Measurements from ENCODE around the gene WDR90. TPM values are rescaled to one million over a fixed set of nuclear protein-coding genes. Genes with fewer than 3 reads are reported as not detected.

WDR90 gene
- total RNA-seq, 1 experiment from 2014 or later: 57.8 TPM

GRCh38 chr16:626787-627453, 22.2 kb upstream of the WDR90 start:
- intact Hi-C loops (cut with micrococcal nuclease; ENCODE audit: unreplicated experiment): no loop called here
- H3K27me3 Mint-ChIP-seq (ENCODE audit: insufficient read depth, unreplicated experiment): no peaks in the 10 kb centered on the region
- peaks cover 19% of the 10 kb centered on the region for H3K36me3 Mint-ChIP-seq (ENCODE audit: insufficient read depth, unreplicated experiment)
- H3K4me3 Mint-ChIP-seq (ENCODE audit: unreplicated experiment): no peak overlapping the region
- Histone ChIP-seq H3K4me3 (ENCODE audit: low read depth, low read length) (no peak overlapping the region), H3K9me3 (no peaks in the 10 kb centered on the region), H3K36me3 (ENCODE audit: control insufficient read depth, insufficient read depth, low read length) (no peaks in the 10 kb centered on the region), H3K27me3 (replicated peaks; ENCODE audit: control insufficient read depth, insufficient read depth, low read length) (no peaks in the 10 kb centered on the region), H3K4me1 (no peaks in the 10 kb centered on the region)
- CTCF ChIA-PET: no interaction called here
- no peaks in the 10 kb centered on the region for H3K4me1 Mint-ChIP-seq (ENCODE audit: low read depth, unreplicated experiment)
- H3K27ac Mint-ChIP-seq (ENCODE audit: unreplicated experiment): no peak overlapping the region
- BruUV-seq (replicated peaks): no TSS peak
- no peaks in the 10 kb centered on the region for H3K9me3 Mint-ChIP-seq (ENCODE audit: unreplicated experiment)
- TF ChIP-seq, protein P1, sequence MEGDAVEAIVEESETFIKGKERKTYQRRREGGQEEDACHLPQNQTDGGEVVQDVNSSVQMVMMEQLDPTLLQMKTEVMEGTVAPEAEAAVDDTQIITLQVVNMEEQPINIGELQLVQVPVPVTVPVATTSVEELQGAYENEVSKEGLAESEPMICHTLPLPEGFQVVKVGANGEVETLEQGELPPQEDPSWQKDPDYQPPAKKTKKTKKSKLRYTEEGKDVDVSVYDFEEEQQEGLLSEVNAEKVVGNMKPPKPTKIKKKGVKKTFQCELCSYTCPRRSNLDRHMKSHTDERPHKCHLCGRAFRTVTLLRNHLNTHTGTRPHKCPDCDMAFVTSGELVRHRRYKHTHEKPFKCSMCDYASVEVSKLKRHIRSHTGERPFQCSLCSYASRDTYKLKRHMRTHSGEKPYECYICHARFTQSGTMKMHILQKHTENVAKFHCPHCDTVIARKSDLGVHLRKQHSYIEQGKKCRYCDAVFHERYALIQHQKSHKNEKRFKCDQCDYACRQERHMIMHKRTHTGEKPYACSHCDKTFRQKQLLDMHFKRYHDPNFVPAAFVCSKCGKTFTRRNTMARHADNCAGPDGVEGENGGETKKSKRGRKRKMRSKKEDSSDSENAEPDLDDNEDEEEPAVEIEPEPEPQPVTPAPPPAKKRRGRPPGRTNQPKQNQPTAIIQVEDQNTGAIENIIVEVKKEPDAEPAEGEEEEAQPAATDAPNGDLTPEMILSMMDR (IDR thresholded peaks at IDR 0.05; ENCODE audit: insufficient read depth in 1 of 2, low read depth in 1 of 2, low read length in 1 of 2, severe bottlenecking in 1 of 2, unreplicated experiment in 1 of 2): no peak
- POLR2A ChIA-PET: no interaction called here
- DNase-seq: no peak

- no peaks in the 10 kb centered on the region for H3K4me1 Mint-ChIP-seq (ENCODE audit: low read depth, unreplicated experiment)
- ChIA-PET CTCF (no interaction called here), POLR2A (no interaction called here)
- H3K9me3 ChIP-seq: no peaks in the 10 kb centered on the region
- no peaks in the 10 kb centered on the region for H3K27me3 ChIP-seq (replicated peaks; ENCODE audit: control insufficient read depth, insufficient read depth, low read length)
- H3K9me3 Mint-ChIP-seq (ENCODE audit: unreplicated experiment): no peaks in the 10 kb centered on the region
- H3K27me3 Mint-ChIP-seq (ENCODE audit: insufficient read depth, unreplicated experiment): no peaks in the 10 kb centered on the region
- H3K4me3 Mint-ChIP-seq (ENCODE audit: unreplicated experiment): no peak overlapping the region
- intact Hi-C loops (cut with micrococcal nuclease; ENCODE audit: unreplicated experiment): no loop called here
- DNase-seq: peak in 1 of 2 experiments; percentile 40
- no TSS peak for BruUV-seq (replicated peaks)
- TF ChIP-seq, protein P1 (IDR thresholded peaks at IDR 0.05; ENCODE audit: insufficient read depth in 1 of 2, low read depth in 1 of 2, low read length in 1 of 2, severe bottlenecking in 1 of 2, unreplicated experiment in 1 of 2): no peak
- H3K4me1 ChIP-seq: no peaks in the 10 kb centered on the region
- H3K36me3 ChIP-seq (ENCODE audit: control insufficient read depth, insufficient read depth, low read length): no peaks in the 10 kb centered on the region
- H3K4me3 ChIP-seq (ENCODE audit: low read depth, low read length): no peak overlapping the region
- H3K36me3 Mint-ChIP-seq (ENCODE audit: insufficient read depth, unreplicated experiment): peaks cover 23% of the 10 kb centered on the region
- no peak overlapping the region for H3K27ac Mint-ChIP-seq (ENCODE audit: unreplicated experiment)
Measured at GRCh38 chr16:627454-628239, 21.5 kb upstream of the WDR90 start.

DNA sequence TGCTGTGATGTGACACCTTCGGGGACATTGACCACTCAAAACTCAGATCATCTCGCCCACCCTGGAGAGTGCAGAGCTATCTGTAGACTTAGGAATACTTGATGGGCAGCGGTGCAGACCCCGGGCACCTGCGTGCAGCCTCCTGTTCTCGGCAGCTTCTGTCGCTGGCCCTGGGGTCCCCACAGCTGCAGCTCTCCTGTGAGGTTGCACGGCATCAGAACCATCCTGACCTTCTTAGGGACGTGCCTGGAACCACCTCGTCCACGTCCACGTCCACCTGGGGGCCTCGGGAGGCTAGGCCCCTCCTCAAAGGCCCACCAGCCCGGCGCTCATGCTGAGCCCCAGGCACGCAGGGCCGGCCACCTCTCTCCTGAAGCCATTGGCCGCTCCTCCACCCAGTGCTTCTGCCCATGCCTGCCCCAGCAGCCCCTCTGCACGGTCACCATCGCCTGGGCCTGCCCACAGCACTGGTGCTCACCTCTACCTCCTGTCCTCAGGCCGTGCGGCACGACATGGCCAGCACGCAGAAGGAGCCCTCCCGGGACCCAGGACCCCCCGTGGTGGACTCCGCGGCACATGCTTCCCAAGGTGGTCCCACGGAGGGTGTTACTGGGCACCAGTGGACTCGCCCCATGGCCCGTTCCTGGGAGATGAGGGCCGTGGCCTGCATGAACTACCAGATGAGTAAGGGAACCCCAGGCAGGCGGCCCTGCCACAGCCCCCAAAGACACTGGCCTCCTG, 20.7 kb upstream of the WDR90 start:
- Histone ChIP-seq H3K4me3 (ENCODE audit: low read depth, low read length) (no peak overlapping the region), H3K27me3 (replicated peaks; ENCODE audit: control insufficient read depth, insufficient read depth, low read length) (no peaks in the 10 kb centered on the region), H3K36me3 (ENCODE audit: control insufficient read depth, insufficient read depth, low read length) (no peaks in the 10 kb centered on the region), H3K4me1 (no peaks in the 10 kb centered on the region), H3K9me3 (no peaks in the 10 kb centered on the region)
- H3K27me3 Mint-ChIP-seq (ENCODE audit: insufficient read depth, unreplicated experiment): no peaks in the 10 kb centered on the region
- H3K9me3 Mint-ChIP-seq (ENCODE audit: unreplicated experiment): no peaks in the 10 kb centered on the region
- H3K4me1 Mint-ChIP-seq (ENCODE audit: low read depth, unreplicated experiment): no peaks in the 10 kb centered on the region
- peaks cover 23% of the 10 kb centered on the region for H3K36me3 Mint-ChIP-seq (ENCODE audit: insufficient read depth, unreplicated experiment)
- peak overlapping the region; percentile 50 for H3K27ac Mint-ChIP-seq (ENCODE audit: unreplicated experiment)
- no peak overlapping the region for H3K4me3 Mint-ChIP-seq (ENCODE audit: unreplicated experiment)
- TF ChIP-seq, protein P1 (IDR thresholded peaks at IDR 0.05; ENCODE audit: insufficient read depth in 1 of 2, low read depth in 1 of 2, low read length in 1 of 2, severe bottlenecking in 1 of 2, unreplicated experiment in 1 of 2): no peak
- ChIA-PET POLR2A (no interaction called here), CTCF (no interaction called here)
- intact Hi-C loops (cut with micrococcal nuclease; ENCODE audit: unreplicated experiment): no loop called here
- DNase-seq: no peak
- no TSS peak for BruUV-seq (replicated peaks)

Data from Caco-2 (cell line).